Activated CD4-positive, alpha-beta T cell treated with anti-CD3 and anti-CD28 coated beads, Interleukin-2, amount 50 U/mL, for 48 hours (primary cell): Measurements from ENCODE around the gene GAS2L1.
"Not testable (repeated sequence)": the region's sequence is repeated elsewhere in the genome, so short reads cannot be mapped to it uniquely, and the experiment has no call there.

Experiments used
- DNase-seq, 2 experiments: peaks; one replicate each; pipeline ENCODE4 v3.0.0-alpha.2; 2020

Gene GAS2L1

DNA sequence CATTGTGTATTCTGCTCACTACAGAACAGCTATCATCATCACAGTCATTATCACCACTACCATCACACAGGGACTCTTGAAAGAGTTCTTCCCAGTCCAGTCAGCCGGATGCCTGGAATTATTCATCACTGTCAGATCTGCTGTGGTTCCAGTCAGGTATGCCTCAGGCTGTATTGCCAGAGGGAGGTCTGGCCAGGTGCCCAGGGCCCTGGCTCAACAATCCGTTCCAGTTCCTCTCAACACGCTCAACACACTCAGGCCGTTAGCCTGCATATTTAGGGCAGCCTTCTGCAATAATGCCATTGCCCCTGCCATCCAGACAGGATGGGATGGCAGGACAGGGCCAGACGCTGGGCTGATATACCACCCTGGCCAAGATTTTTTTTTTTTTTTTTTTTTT, 37.7 kb downstream of the GAS2L1 start:
- DNase-seq = no peak

DNA sequence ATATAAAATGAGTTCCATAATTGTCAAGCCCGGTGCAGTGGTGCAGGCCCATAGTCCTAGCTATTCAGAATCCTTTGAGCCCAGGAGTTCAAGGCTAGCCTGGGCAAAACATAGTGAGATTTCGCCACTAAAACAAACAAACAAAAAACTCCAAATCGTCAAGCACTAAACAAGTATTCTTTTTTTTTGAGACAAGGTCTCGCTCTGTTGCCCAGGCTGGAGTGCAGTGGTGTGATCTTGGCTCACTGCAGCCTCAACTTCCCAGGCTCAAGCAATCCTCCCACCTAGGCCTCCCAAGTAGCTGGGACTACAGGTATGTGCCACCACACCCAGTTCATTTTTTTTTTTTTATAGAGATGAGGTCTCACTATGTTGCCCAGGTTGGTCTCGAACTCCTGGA, 38.4 kb downstream of the GAS2L1 start:
- DNase-seq = not testable (repeated sequence)

DNA sequence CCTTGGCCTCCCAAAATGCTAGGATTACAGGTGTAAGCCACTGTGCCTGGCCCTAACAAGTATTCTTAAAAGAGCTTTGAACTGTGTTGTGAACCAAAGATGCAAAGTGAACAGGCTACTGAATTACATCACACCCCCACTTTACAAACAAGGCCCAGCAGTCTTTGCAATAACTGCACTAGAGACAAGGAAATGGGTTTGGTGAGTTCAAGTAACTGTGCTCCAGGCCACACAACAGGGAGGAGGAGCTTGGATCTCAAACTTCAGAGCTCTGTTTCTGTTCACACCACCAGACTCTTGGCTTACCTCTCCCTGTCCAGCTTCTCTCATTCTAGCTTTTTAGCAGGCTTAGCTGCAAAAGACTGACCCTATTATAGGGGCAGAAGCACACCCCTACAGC, 39.5 kb downstream of the GAS2L1 start:
- DNase-seq = no peak

DNA sequence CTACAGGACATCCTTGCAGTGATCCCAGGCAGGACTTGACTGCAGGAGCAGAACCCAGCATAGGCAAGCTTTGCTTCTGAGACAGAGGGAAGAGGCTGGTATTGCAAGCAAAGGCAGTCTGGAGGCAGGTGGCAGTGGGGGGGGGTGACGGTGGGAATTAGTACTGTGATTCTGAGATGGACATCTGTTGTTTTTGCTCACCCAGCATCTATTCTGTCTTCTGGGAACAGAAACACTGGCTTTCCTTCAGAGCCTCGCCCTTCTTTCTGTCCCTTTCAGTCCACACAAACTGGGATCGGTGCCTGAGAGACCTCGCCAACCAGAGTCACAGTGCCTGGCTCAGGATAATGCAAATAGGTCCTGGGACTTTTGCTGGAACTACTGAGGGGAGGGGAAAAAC, 40.2 kb downstream of the GAS2L1 start:
- no peak for DNase-seq

DNA sequence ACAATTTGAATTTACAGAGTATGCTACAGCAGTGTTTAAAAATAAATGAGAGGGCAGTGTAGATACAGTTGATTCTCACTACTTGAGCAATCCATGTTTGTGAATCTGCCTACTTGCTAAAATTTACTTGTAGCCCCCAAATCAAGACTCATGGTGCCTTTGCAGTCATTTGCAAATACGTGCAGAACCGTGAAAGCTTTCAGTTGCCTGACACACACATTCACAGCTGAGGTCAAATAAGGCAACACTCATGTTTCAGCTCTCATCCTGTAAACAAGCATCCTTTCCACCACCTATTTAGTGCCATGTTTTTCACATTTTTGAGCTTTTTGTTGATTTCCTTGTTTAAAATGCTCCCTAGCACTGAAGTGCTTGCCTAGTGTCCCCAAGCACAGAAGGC, 41.6 kb downstream of the GAS2L1 start:
- DNase-seq = no peak

DNA sequence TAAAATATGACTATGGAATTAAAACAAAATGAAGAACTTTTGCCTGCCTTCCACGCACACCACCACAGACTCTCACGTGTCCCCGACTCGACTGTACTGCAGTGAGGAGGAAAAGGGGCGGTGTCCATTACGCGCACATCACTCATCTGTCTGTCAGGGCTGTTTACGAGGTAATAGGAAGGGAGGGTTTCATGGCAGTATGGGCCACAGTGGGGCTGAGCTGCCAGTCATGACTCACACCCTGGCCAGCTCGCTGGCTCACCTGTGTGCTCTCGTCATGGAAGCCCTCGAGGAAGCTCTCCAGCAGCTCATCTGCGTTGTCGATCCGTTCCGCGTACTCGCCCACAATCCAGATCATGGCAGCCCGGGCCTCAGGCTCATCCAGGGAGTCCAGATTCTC, 42.5 kb downstream of the GAS2L1 start:
- DNase-seq = no peak

DNA sequence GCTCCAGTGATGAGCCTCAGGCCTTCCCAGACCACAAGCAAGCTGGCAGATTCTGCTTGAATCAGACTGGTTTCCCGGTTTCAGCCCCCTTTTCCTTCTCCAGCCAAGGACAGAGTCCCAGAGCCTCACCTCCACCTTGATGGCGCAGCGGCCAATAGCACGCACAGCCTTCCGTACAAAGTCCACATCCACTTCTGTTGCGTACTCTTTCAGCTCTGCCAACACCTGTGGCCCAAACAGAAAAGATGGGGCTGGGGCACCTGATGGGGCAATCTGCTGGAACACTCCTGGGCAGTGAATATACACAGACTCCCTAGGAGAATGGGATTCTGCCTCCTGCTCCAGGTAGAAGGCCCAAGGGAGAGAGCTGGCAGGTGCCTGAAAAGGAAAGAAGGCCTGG, 44.6 kb downstream of the GAS2L1 start:
- no peak for DNase-seq

DNA sequence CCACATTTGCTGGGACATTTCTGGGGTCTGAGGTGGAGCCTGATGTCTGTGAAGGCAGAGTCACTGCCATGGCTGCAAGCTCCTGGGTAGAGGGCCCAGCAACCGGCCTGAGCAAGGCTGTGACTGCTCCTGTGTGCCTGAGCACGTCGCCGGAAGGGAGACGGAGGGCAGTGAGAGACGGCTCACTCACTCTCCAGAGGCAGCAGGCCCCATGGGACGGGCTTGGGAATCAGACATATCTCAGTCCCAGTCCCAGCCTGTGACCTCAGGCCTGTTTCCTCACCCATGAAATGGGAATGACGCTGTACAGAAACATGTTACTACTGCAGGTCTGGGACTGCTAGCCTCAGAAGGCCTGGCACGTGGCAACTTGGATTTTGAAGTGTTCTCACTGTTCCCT, 45.4 kb downstream of the GAS2L1 start:
- no peak for DNase-seq

DNA sequence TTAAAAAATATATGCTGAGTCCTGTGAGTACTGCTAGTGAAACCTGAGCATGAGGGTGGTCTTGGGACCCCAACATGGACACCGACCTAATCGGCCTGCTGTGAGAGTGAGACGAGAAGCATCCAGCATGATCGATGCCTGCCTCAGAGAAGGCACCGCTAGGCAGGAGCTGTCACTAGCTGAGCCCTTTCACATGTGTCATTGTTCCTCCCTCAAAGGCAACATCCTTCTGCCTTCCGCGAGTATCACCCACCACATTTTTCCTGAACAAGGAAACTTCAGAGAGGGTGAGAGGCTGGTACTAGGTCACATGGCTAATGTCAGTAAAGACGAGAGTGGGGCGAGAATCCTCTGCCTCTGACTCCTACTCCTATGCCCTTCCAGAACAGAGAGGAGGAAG, 46.3 kb downstream of the GAS2L1 start:
- DNase-seq = no peak

DNA sequence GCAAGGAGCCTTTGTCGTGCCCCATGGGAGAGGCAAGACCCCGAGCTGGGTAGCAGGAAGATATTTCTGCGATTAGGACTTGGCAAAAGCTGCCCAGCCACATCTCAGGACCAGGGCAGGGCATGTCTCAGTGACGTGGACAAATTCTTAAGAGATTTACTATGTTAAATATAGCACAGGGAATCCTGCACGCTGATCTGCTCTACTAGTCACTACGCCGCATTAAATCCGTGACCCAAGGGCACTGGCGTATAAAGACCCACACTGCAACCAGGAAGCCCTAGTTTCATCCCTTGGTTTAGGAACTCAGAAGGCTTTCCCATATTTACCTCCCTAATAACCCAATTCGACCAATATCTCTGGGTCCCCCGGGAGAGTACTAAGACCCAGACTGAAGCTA, 46.8 kb downstream of the GAS2L1 start:
- no peak for DNase-seq

DNA sequence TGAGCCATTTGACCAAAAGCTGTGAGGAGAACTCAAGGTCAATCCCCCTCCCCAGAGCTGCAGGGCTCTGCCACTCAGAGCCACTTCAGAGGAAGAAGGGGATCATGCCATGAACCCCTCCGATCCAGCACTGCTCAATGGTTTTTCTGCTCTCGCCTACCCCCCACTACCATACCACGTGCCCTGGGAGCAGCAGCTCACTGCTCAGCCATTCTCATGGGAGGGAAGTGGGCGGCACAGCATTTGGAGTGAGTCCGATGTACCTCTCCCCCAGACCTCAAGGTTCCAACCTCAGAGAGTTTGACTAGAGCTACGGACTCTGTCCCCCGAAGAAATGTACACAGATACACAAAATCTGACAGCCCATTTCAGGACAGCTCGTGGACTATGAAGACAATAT, 47.4 kb downstream of the GAS2L1 start:
- no peak for DNase-seq

DNA sequence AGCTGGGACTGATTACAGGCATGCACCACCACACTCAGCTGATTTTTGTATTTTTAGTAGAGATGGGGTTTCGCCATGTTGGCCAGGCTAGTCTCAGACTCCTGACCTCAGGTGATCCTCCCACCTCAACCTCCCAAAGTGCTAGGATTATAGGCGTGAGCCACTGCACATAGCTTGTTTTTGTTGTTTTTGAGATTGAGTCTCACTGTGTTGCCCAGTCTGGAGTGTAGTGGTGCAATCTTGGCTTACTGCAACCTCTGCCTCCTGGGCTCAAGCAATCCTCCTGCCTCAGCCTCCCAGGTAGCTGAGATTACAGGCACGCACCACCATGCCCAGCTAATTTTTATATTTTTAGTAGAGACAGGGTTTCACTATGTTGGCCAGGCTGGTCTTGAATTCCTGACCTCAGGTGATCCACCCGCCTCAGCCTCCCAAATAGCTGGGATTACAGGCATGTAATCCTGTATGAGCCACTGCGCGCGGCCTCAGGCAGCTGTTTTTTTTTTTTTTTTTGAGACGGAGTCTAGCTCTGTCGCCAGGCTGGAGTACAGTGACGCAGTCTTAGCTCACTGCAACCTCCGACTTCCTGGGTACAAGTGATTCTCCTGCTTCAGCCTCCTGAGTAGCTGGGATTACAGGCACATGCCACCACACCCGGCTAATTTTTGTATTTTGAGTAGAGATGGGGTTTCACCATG, 50.9 kb downstream of the GAS2L1 start:
- not testable (repeated sequence) for DNase-seq

DNA sequence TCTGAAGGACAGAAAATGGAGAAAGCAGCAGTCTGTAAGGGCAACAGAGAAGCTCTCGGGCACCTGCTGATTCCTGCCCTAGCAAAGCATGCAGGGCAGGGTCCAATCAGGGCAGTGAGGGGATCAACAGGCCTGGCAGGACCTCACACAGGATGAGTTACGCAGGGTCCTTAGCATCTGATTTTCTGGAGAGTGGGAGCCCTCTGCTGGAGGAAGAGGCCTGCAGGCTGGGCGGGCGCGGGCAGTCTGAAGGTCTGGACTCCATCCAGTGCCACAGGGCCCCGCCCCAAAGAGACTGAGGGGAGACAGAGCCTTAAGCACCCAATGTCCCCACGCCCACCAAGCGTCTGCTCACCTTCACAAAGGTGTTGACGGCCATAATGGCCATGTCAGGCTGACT, 53.0 kb downstream of the GAS2L1 start:
- no peak for DNase-seq
